SH-SY5Y (cell line): ENCODE results near the gene MANBA.

Experiments
- GATA2 ChIP-seq: IDR thresholded peaks from 2 replicates; pipeline ENCODE4 v1.6.1; 2011; ENCODE audit warnings: mild to moderate bottlenecking, low read depth, low read length
- GATA3 ChIP-seq: IDR thresholded peaks from 2 replicates; pipeline ENCODE4 v1.6.1; 2011; ENCODE audit warnings: low read depth, mild to moderate bottlenecking, low read length, moderate library complexity

DNA sequence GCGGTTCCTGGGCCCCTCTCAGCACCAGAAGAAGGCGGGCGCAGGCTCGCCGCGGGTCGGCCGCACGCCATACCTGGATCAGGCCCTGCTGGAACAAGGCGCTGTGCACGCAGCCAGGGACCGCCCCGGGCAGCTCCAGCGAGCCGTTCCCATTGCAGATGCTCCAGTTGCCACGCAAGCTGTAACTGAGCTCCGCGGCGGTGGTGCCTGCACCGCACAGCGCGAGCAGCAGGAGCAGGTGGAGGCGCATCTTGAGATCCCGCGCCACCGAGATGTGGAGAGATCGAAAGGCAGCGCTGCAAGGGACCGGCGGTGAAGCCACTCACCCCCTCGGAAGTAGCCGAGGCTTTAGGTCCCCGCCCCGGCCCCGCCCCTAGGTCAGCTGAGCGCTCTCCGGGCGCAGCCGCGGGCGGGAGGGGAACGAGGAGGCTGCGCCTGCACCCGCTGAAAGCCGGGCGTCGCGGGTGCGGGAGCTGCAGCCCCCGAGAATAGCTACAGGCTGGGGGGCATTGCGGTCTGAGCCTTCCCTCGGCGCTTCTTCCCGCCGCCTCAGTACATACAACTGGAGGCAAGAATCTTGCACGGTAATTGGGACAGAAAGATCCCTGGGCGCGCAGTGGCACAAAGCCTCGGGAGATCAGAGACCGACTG, at the start of gene MANBA:
- TF ChIP-seq GATA2 (0 out of 2 replicates have a peak, but pooled peaks have one; percentile 6), GATA3 (no peak)
